DMS79 (cell line): ENCODE data around the gene SPATA2L.
A peak's percentile ranks its signal among the peaks of the same experiment; 100 is the strongest.

ENCODE experiments used
- DNase-seq: peaks from one replicate; lab custom pipeline; 2025; lab: John Stamatoyannopoulos, UW

The SPATA2L gene

DNA sequence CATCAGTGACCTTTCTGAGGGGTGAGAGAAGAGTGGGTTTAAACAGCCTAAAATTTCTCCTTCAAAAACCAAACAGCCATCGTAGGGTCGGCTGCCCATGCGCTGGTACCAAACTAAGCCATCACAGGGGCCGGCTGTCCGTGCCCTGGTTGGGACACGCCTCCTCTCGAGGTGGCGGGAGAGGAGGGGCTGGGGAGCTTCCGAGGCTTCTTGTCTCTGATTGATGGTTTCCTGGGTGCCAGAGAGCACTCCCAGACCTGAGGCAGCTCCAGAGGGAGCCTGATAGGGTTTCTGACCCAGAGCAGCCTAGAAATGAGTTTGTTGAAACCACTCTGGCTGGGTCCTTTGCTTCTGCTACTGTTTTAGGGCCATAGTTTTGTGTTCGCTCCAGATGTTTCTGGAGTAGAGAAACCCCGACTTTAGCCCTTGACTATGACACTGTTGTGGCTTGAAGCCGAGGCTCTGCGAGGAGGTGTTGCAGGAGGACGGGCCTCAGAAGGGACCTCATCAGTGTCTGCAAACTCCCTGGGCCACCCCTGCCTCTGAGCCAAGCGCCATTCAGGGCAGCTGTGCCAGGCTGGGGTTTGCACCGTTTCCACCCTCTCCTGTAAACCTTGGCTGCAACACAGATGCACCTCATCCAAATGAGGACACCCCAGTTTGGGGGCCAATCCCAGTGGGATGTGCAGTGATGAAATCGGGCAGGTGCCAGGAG is 26.1 kb upstream of the SPATA2L start:
- DNase-seq: no peak

DNA sequence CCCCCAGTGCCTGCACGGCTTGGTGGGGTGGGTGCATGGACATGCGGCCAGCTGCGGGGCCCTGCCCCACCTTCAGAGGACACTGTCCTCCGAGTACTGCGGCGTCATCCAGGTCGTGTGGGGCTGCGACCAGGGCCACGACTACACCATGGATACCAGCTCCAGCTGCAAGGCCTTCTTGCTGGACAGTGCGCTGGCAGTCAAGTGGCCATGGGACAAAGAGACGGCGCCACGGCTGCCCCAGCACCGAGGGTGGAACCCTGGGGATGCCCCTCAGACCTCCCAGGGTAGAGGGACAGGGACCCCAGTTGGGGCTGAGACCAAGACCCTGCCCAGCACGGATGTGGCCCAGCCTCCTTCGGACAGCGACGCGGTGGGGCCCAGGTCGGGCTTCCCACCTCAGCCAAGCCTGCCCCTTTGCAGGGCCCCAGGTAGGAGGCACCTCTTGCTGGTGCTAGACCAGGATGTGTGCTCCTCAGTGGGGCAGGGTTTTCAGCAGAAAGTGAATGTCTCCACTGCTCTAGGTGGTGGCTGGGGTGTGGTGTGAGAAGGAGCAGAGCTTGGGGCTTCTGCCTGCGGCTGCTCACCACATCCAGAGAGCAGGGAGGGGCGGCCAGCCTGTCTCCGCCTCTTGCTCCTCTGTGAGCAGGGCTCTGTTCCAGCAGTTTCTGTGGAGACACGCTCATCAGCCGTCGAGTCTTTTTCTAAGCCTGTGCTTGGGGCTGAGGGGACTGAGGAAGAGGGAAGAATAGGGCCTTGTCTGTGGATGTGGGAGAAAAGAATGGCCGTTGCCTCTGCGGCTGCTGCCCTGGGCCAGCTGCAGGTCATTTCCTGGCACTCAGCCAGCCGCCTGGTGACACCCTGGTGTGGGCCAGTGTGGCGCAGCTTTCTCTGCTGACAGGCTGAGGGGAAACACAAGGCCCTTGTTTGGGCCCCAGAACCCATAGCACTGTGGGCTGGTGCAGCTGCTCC is 22.1 kb upstream of the SPATA2L start:
- no peak for DNase-seq

DNA sequence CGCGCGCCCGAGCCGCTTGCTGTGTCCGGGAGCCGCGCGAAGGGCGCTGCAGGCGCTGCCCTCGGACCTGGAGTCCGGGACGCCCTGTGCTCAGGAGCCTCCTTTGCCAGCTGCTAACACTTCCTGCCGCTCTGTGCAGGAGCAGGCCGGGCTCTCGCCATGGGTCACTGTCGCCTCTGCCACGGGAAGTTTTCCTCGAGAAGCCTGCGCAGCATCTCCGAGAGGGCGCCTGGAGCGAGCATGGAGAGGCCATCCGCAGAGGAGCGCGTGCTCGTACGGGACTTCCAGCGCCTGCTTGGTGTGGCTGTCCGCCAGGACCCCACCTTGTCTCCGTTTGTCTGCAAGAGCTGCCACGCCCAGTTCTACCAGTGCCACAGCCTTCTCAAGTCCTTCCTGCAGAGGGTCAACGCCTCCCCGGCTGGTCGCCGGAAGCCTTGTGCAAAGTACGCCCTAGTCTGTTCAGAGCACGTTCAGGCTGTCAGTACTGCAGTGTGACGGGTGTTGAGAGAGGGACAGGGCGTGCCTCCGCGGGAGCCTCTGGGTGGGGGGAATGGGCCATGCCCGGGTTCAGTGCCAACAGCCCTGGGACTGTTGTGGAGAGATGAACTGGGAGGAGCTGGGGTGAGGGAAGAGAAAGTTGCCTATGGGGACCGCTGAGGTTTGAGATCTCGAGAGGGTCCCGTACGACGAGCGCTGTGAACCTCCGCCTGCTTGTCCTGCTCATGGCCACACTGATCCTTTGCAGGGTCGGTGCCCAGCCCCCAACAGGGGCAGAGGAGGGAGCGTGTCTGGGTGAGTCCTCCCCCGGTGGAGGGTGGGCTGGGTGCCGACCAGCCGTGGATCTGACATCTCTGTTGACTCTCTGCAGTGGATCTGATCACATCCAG is 21.1 kb upstream of the SPATA2L start:
- DNase-seq: no peak

DNA sequence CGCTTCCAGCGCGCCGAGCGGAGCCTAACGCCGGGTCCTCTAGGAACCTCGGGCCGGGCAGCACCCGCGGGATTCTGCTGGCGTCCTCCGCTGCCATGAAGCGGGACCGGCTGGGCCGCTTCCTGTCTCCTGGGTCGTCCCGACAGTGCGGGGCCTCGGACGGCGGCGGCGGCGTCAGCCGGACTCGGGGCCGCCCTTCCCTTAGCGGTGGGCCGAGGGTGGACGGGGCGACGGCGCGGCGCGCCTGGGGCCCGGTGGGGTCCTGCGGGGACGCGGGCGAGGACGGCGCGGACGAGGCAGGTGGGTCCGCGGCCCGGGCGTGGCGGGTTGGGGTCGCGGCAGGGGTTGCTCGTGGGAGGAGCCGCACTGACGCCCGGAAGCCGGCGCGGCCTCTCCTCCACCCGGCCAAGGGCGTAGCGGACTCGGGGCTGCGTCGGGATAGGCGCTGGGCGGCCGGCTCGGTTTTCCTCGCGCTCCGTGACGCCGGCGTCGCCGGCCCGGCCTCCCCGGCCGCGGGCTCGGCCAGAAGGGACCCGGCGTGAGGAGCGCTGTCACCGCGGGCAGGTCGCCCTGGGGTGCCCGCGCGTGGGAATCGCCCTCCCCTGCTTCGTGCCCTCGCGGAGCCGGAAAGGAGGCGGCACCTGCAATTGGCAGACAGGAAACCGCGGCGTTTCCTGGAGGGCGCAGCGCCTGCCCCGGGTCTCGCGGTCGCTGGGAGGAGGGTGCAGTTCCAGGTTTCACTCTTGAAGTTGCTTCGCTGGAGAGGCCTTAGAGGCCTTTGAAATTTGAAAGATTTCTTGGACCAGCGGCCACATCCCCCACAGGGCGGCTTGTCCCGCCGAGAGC is 20.3 kb upstream of the SPATA2L start:
- DNase-seq: no peak

DNA sequence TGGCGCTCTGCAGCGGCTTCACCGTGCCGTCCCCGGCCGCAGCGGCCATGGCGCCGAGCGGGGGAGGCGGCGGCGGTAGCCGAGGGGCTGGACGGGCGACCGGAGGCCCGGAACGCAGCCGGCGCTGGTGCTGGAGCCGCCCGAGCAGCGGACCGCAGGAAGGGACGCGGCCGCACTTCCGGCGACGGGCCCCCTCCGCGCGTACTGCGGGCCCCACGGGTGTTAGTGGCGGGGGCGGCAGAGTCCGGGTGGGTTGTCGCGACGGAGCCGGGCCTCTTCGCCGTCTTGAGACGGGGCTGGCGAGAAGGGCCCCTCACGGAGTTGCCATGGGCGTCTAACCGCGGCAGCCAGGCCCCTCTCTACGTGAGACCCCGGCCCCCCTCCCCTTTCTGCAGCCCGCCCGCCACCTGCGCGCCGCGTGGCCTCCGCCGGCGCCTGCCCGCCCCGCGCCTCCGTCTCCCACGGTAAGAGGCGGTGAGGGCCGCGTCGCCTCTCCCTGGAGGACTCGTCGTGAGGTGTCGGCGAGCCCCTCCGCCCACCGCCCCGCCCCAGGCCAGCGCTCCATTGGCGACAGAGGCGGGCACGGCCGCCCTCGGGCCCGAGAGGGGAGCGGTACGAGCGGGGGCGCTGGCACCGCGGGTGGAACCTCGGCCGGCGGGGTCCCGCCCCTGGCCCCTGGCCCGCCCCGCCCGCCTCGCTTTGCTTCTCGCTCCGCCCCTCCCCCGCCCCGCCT is 19.5 kb upstream of the SPATA2L start, which contains the start of the genes VPS9D1 and ZNF276:
VPS9D1 (minus strand) TSS at position 86 of the 733 bp plus-strand sequence; CDS start at position 49, 37 bp downstream.
ZNF276 (plus strand) TSS at position 725 of the 733 bp plus-strand sequence. CDS start 104 bp downstream, outside the sequence.
- peak; percentile 47 for DNase-seq

DNA sequence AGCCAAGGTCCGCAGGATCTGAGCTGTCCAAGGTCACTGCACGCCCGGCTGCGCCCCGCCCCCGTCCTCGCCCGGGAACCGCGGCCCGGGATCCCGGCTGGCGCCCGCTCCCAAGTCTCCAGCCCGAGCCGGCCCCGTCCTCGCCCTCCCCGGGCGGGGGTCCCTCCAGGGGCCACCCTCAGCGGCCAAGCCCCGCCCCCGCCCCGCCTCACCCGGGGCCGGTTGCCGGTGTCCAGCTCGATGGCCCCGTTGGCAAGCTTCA is 19.0 kb upstream of the SPATA2L start:
- no peak for DNase-seq

DNA sequence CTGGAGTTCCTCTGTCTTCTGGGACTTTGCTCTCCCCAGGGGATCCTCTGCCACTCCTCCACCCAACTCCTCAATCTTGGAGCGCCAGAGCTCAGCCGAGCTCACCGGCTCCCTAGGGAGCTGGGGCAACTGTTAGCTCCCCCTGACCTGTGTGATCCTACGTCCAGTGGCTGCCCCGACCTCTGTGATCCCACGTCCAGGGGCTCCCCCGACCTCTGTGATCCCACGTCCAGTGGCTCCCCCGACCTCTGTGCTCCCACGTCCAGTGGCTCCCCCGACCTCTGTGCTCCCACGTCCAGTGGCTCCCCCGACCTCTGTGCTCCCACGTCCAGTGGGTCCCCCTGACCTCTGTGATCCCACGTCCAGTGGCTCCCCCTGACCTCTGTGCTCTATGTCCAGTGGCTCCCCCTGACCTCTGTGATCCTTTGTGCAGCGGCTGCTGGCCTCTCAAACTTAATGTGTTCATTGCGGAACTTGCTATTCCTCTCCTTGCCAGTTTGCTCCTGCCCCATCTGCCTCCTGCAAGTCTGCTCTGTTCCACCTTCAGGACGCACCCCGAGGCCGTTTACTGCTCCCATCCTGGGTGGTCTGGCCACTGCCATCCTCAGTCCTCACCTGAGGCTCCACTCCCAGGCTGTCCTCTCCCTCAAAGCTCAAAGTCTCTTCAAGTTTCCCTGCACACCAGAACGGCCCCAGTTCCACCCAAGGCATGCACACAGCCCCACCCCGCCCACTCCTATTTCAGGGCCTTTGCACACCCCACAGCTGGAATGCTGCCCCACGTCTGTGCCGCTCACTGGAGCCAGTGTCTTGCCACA is 16.4 kb upstream of the SPATA2L start:
- no peak for DNase-seq

DNA sequence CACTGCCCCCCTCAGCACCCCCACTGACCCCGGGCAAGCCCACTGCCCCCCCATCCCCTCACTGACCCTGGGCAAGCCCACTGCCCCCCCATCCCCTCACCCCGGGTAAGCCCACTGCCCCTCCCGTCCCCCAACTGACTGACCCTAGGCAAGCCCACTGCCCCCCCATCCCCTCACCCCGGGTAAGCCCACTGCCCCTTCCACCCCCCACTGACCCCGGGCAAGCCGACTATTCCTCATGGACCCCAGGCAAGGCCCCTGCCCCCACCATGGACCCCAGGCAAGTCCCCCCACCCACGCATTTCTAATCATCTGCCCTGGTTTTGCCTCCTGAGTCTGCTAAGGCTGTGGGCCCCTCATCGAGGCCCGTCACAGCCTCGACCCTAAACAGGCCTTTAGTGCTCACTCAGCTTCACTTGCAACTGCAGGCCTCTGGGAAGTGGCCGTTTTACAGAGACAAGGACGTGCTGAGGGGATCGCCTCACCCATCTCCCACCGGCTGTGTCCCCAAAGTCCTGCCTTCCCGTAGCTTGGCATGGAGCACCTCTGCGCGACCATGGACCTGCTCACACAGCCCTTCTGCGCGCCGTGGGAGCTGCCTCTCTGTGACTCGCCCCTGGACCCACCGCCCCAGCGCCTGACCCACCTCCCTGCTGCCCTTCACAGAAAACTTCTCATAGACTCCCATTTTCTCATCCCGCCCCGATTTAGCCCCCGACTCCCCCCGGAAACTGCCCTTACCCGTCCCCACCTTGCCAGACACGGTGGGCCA is 15.6 kb upstream of the SPATA2L start:
- no peak for DNase-seq

DNA sequence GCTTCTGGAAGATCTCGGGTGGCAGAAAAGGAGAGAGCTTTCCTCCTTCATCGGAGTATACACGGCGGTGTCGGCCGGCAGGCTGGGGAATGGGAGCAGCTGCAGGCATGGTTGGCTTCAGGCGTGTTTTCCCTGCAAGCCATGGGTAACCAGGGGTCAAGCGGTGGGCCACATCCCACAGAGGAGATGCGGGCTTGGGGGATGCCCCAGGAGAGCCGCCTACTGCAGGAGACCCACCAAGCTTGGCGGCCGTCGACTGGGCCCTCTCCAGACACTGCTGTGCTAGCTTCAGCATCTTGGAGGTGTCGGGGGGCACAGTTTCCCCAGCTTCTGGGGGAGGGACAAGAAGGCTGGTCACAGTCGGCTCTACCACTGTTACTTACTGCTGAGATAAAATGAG is 15.0 kb upstream of the SPATA2L start:
- no peak for DNase-seq

DNA sequence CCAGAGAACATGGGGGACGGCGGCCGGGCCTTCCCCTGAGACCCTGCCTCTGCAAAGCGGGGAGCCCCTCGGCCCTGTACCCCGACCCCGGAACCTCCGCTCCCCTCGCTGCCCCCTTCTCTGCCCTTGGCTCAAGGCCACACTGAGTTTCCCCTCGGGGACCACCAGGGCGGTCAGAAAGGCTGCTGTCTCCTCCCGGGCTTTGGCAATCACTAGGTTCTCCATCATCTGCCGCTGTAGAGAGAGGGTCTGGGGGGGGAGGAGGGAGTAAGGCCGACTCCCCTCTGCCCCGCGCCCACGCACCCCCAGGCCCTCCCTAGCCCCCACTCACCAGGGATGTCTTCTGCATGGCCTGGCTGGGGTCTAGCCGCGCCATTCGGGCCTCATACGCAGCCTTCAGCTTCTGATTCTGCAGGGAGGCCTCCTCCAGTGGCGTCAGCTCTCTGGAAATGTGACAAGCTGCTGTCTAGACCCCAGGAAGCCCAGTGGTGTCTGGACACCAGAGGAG is 10.8 kb upstream of the SPATA2L start:
- no peak for DNase-seq

DNA sequence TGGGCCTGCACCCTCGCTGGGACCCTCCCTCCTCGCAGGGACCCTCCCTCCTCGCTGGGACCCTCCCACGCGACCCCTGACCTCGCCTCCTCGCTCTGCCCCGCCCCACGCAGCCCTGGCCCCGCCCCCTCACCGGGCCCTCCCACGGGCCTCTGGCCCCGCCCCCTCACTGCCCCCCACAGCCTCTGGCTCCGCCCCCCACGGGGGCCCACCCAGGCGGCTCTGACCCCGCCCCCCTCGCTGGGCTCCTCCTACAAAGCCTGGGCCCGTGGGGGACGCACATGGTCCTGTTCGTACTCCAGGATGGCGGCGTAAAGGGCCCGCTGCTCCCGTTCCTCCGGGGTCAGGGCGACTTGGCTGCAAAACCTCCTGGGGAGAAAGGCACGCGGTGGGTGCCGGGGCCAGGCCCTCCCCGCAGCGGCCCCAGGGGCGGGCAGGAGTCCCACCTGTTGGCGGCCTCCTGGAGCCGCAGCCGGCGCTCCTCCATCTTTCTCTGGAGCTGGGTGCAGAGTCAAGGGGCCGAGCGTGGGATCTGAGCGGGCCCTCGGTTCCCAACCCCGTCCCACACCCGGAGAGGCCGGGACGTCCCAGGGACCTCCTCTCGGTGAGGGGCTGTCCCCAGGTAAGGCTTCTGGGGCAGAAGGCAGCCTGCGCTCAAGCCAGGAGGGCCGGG is 10.2 kb upstream of the SPATA2L start:
- DNase-seq: no peak

DNA sequence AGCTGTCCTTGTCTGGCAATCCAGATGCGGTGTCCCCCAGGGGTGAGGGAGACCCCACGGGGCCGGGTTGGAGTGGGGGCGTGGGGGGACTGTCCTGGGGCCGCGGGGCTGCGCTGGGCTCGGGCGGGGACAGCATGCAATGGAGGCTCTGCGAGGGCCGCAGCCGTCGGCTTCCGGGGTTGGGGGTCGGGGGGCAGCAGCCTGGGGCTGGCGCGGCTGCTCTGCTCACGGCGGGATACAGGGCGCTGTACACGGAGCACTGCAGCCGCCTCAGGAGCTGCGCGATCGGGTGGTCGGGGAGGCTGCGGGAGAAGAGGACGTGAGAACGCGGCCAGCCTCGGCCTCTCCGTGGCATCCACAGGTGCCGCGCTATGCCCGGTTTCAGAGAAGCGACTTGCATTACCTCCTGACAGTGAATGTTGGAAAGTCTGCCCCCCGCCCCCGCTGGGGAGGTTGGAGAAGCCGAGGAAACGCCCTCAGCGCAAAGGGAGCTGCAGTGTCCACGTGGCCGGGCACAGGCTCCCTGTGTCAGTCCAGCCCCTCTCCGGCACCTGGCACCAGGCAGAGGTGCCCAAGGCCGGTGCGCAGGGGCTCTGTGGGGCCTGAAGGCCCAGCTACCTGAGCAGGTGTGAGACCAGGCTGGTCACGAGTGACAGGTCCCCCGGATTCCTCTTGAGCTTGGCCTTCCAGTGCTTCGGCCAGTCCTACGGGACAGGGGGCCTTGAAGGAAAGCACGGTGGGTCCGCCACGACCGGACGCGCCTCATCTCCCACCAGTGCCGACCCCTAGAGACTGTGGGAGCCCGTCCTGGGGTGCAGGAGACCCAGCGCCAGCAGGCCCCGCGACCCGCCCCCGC is 9.4 kb upstream of the SPATA2L start:
- DNase-seq: no peak

DNA sequence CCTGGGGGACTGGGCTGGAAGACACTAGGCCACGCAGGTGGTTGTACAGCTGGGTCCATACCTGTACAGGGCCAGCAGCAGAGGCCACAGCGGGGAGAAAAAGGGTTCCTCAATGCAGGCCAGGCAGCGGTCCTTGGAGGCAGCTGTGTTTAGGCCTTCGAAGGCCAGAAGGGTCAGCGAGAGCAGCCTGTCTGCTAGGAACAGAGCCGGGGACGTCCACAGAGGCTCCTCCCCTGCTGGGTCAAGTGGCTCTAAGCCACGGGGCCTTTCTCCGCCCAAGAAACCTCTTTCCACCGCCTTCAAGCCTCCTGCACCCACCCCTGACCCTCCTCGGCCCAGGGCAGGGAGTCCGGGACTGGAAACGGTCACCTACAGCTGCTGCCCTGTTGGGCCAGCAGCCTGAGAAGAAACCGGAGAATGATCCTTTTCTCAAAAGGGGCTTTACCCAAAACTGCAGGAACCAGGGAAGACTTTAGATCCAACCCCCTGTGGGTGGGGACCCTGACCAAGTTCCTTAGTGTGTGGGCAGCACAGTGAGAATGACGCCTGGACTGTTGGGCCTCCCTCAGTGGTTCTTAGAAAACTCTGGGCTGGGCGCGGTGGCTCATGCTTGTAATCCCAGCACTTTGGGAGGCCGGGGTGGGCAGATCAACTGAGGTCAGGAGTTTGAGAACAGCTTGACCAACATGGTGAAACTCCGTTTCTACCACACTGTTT is 8.4 kb upstream of the SPATA2L start:
- DNase-seq: no peak

DNA sequence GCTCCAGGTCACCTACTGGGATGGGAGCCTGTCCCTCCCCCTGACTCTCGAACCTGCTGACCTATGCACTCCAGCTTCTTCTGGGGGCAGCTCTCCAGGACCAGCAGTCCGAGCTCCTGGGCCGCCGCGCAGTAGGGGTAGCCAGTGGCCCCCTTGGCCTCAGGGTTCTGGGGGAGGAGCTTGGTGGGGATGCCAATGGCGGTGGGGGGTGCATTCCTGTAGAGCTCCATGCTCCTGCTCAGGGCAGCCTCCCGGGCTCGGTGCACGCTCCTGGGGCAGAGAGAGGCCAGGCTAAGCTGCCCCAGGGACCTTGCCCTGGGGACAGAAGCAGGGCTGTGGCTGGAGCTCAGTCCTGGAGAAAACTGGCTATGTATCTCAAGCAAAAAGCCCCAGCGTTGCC is 7.7 kb upstream of the SPATA2L start:
- no peak for DNase-seq

DNA sequence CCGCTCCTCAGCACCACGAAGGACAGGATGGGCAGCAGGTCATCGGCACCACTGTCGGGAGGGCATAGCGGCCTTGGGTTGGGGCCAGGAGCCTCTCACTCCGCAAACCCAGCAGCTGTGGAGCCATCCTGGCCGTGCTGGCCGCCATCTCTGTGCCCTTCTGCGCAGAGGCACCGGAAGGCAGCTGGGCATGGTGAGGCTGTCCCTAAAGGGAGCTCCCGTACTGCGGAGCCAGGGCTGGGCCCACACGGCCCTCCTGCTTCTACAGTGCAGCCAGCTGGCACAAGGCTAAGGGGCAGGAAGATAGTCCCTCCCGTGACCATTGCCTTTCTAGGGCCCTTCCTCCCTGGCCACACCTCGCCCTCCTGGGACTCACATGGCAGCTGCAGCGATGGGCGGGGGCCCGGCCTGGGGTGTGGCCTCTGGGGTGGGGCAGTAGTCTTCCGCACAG is 7.0 kb upstream of the SPATA2L start:
- no peak for DNase-seq

DNA sequence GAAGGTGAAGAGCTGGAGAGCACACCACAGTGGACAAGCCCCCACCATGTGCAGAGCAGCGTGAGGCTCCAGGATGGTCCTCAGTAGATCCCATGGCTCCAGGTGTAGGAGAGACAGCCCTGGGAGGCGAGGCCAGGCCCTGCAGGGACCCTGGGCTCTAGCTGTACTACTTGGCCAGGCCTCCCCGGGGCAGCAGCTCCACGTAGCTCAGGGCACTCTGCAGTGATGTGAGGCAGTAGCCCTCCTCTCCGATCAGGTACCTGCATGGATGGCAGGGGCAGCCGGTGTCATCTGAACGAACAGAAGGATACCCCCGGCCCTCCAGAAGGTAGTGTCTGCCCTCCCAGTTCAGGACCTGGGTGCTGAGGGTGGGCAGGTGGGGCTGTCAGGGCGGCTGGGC is 6.2 kb upstream of the SPATA2L start:
- no peak for DNase-seq
